Measurements from ENCODE around the gene IER2.
"Not testable (repeated sequence)": the region's sequence is repeated elsewhere in the genome, so short reads cannot be mapped to it uniquely, and the experiment has no call there.

The IER2 gene

GRCh38 chr19:13190781-13191540 is 40.8 kb downstream of the IER2 start:
- DNase-seq (ENCODE audit: low spot score) = no peak
- no peak for TF ChIP-seq CTCF (IDR thresholded peaks at IDR 0.05; ENCODE audit: poor library complexity, severe bottlenecking)
- Histone ChIP-seq H3K4me3 (ENCODE audit: severe bottlenecking) (no peak overlapping the region), H3K4me1 (ENCODE audit: insufficient read depth, poor library complexity, severe bottlenecking) (no peaks in the 10 kb centered on the region), H3K9me3 (ENCODE audit: severe bottlenecking) (no peaks in the 10 kb centered on the region), H3K36me3 (ENCODE audit: low read depth) (no peaks in the 10 kb centered on the region), H3K27ac (ENCODE audit: poor library complexity, severe bottlenecking) (no peak overlapping the region), H3K27me3 (ENCODE audit: insufficient read depth, poor library complexity, severe bottlenecking) (no peaks in the 10 kb centered on the region)
- no peak for ATAC-seq (ENCODE audit: low read depth)

GRCh38 chr19:13195678-13196077 is 45.5 kb downstream of the IER2 start:
- Histone ChIP-seq H3K27ac (ENCODE audit: poor library complexity, severe bottlenecking) (no peak overlapping the region), H3K27me3 (ENCODE audit: insufficient read depth, poor library complexity, severe bottlenecking) (no peaks in the 10 kb centered on the region), H3K9me3 (ENCODE audit: severe bottlenecking) (no peaks in the 10 kb centered on the region), H3K4me1 (ENCODE audit: insufficient read depth, poor library complexity, severe bottlenecking) (no peaks in the 10 kb centered on the region), H3K4me3 (ENCODE audit: severe bottlenecking) (no peak overlapping the region), H3K36me3 (ENCODE audit: low read depth) (no peaks in the 10 kb centered on the region)
- TF ChIP-seq CTCF (IDR thresholded peaks at IDR 0.05; ENCODE audit: poor library complexity, severe bottlenecking) = no peak
- ATAC-seq (ENCODE audit: low read depth) (no peak), DNase-seq (ENCODE audit: low spot score) (no peak)

- no peak for TF ChIP-seq CTCF (IDR thresholded peaks at IDR 0.05; ENCODE audit: poor library complexity, severe bottlenecking)
- no peaks in the 10 kb centered on the region for H3K9me3 ChIP-seq (ENCODE audit: severe bottlenecking)
- H3K4me1 ChIP-seq (ENCODE audit: insufficient read depth, poor library complexity, severe bottlenecking) = no peaks in the 10 kb centered on the region
- ATAC-seq (ENCODE audit: low read depth) (no peak), DNase-seq (ENCODE audit: low spot score) (no peak)
- H3K27ac ChIP-seq (ENCODE audit: poor library complexity, severe bottlenecking) = no peak overlapping the region
- no peaks in the 10 kb centered on the region for H3K27me3 ChIP-seq (ENCODE audit: insufficient read depth, poor library complexity, severe bottlenecking)
- no peaks in the 10 kb centered on the region for H3K36me3 ChIP-seq (ENCODE audit: low read depth)
- H3K4me3 ChIP-seq (ENCODE audit: severe bottlenecking) = no peak overlapping the region
Measured at GRCh38 chr19:13198634-13199033, 48.4 kb downstream of the IER2 start.

GRCh38 chr19:13202112-13202511 is 51.9 kb downstream of the IER2 start:
- DNase-seq (ENCODE audit: low spot score); H3K4me3 ChIP-seq (ENCODE audit: severe bottlenecking); H3K27ac ChIP-seq (ENCODE audit: poor library complexity, severe bottlenecking); ATAC-seq (ENCODE audit: low read depth); H3K27me3 ChIP-seq (ENCODE audit: insufficient read depth, poor library complexity, severe bottlenecking); H3K9me3 ChIP-seq (ENCODE audit: severe bottlenecking); H3K36me3 ChIP-seq (ENCODE audit: low read depth); H3K4me1 ChIP-seq (ENCODE audit: insufficient read depth, poor library complexity, severe bottlenecking): not testable (repeated sequence)
